GM18951 (cell line): ENCODE data around the gene PLEKHA8.

Experiments
- POLR2A ChIP-seq: IDR thresholded peaks from 4 replicates; pipeline ENCODE4 v1.6.1; 2011; ENCODE audit warnings: mild to moderate bottlenecking; ENCODE audit not compliant: insufficient read length, insufficient read depth; ENCODE audit errors: extremely low read depth
- in situ Hi-C: fragments of 300-500 bp; cut with MboI; formaldehyde crosslinking; loops from one replicate; pipeline ENCODE4 v1.12.0; 2022; ENCODE audit warnings: low sequenced_read_pairs, mixed read lengths, inconsistent platforms; ENCODE audit not compliant: unreplicated experiment

Gene PLEKHA8

DNA sequence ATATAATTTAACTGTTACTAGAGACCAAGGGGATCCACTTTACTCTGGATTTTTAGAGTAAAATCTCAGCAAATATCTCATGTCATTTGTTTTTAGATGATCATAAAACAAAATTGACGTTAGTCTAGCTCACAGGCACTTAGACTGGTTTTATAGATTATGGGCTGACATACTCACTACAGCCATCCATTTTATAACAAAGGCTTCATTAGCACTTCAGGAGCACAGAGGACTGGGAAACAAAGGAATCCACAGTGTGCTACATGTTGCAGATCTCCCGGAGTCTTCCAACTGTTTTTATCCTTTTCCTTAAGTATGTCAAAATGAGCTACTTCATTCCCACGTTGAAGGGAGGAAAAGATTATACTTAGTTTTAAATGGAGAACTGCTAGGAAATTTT lies 22.7 kb upstream of the PLEKHA8 start:
- TF ChIP-seq POLR2A = no peak
- in situ Hi-C loops = no loop called here

DNA sequence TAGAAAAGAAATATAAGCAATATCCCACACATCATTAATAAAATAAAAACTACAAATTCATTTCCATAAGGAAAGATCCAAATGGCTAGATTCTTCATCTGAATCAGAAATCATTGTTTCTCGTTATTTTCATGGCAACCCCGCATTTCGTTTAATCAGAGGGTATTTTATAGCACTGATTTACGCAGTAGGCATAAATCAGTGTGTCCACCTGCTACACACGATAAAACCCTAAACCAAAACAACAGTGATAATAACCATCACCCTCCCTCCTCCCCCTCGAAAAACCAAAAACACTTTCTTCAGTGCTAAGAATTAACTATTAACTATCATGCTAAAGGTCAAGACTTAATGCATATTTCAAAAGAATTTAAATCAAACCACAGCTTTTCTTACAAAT lies 18.2 kb upstream of the PLEKHA8 start:
- no peak for TF ChIP-seq POLR2A
- in situ Hi-C loops = no loop called here

DNA sequence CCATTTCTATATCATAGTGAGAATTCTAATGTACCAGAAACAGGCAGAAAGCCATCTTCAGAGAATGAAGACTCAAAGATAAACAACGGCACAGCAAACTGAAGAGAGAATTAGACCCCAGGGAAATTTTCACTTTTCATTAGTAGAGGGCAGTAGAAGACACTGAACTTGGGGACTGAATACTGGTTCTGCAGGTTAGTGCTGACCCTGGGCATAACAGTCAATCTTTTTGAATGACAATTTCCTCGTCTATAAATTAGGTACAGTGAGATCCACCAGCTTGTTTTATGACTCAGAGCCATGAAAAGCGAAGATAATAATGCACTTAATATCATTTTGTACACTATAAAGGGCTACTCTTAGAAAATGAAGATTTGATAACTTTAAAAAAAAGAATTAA lies 15.5 kb upstream of the PLEKHA8 start:
- TF ChIP-seq POLR2A = no peak
- in situ Hi-C loops = no loop called here

DNA sequence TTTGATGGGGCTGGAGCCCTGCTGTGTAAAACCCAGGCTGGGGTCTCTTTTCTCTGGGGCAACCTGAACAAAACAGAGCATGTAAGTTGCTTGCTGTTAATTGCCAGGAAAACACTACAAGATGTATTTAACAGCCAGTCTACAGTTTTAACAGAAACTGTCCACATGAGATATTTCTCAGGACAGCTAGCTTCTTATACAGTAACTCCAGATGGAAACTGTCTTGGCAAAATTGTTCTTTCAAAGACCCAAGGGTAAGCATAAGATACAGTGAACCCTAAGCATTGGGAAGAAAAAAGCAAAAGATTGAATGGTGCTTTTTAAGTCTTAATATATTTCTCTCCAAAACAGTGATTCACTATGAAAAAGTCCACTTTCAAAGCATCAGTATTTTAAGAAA lies 9.8 kb upstream of the PLEKHA8 start:
- no peak for TF ChIP-seq POLR2A
- in situ Hi-C loops = no loop called here

DNA sequence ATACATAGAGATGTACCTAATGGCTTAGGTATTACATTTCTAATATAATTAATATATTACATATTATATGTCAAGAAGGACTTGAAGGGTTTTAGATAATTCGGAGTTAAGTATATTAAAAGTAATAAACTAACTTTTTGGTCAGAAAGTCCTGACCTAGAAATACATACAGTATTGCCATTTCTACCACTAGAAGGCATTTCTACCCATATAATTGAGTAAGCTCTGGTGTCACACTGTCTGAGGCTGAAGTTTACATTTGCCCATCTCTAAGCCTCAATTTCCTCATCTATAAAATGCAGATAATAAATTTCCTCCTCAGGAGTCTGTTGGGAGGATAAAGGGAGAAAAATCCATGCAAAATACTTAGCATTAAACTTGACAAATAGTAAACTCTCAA lies 8.8 kb upstream of the PLEKHA8 start:
- no peak for TF ChIP-seq POLR2A
- in situ Hi-C loops = no loop called here

DNA sequence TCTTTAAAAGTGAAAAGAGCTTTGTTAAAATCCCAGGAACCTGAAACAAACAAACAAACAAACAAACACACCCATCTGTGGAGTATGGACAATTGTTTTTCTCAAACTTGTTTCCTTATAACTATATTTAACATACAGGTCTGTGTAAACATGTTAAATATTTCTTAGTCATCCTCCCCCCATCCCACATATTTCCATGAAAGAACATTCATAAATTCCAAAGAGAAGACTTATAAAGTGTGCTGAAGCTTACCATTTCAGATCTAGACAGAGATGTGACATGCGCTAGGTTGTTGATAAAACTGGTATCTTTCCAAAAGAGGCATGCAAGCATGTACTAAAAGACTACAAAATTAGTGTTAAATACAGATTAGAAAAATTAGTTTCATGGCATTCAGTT lies 8.3 kb upstream of the PLEKHA8 start:
- in situ Hi-C loops = no loop called here
- no peak for TF ChIP-seq POLR2A

DNA sequence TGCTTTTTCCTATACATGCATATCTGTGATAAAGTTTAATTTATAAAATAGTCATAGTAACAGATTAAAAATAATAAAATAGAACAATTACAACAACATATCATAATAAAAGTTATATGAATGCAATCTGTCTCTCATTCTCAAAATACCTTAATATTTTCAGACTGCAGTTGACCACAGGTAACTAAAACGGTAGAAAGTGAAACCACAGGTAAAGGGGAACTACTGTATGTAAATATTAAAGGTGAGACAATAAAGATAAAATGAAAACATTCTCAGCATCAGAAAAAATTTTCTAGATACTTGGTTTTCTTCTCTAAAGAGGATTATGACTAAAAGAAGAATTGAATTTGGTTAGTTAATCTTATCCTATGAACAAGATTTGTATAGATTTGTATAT lies 7.7 kb upstream of the PLEKHA8 start:
- TF ChIP-seq POLR2A = no peak
- in situ Hi-C loops = no loop called here

DNA sequence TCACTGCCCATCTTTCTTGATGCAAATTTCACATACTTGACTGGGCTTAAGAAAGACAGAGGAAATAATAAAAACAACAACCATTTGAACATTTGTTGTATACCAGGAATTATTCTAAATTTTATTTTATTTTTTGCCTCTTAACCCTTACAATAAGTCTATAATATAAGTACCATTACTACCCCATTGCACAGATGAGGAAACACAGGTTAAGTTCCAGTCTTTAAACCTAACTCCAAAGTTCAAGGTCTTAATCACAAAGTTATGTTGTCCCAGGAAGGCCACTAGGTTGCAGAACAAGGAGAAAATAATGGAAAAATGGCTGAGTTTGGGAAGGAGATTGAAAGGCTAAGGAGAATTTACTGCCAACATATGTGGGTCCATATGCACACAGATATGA lies 5.2 kb upstream of the PLEKHA8 start:
- no peak for TF ChIP-seq POLR2A
- in situ Hi-C loops = no loop called here

DNA sequence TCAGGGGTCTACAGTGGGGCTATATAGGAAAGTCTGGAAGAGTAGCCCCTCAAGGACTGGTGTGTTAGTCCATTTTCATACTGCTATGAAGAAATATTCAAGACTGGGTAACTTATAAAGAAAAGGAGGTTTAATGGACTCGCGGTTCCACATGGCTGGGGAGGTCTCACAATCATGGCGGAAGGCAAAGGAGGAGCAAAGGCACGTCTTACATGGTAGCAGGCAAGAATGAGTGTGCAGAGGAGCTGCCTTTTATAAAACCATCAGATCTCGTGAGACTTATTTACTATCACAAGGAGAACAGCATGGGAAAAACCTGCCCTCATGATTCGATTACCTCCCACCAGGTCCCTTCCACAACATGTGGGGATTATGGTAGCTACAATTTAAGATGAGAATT lies 4.7 kb upstream of the PLEKHA8 start:
- TF ChIP-seq POLR2A = no peak
- in situ Hi-C loops = no loop called here

DNA sequence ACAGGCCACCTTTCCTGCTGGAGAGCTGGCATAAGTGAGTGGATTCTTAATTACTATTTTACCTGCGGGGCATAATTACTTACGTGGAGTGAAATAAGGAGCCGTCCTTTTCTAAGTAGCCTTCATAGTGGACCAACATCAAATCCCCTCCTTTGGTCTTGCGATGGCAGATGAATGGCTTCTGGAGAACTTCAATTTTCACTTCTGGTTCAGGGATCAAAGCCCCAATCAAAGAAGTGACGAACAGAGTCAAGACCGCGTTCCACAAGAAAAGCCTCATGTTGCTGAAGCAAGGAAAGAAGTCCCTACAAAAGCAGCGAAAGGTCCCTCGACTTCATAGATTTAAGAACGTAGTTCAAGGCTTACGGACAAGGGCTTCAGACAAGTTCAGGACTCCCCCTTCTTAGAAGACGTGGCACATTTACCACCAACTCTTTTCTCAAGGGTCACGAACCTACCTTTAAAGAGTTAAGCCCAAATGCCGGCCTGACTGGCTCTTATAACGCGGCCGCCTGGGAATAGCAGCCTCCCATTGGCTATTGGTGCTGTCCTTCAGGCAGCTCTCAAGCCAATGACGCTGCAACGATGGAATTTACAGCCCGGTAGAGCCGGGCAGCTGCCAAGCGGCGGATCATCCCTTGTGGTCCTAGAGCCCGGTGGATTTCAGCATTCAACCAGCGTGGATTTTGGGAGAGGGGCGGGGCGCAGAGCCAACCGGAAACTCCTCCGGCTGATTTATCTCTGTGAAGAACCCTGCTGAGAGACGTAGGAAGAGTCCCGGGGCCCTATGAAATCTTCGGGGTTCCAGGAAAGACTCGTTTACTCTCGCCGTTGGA lies 1.8 kb upstream of the PLEKHA8 start, which contains the start of gene FKBP14:
FKBP14 (minus strand) TSS at position 474 of the 836 bp plus-strand sequence; CDS start at position 280, 194 bp downstream.
- in situ Hi-C loops = no loop called here
- peak; percentile 72 for TF ChIP-seq POLR2A

DNA sequence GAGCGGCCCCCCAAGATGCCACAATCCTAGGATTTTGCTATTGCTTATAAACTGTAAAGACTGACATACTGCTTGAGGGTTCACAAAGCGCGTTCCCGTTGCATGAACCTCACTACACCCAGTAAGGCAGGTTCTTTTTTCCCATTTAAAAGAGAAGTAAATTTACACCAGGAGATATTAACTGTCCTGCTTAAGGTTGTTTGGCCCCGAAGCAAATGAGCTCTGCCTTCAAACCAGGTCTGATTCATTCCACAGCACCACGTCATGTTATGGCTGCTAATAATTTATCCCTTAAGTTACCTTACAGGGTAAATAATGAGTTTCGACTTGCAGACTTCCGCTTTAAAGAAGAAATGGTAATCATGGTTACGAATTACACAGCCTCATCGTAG lies 1.2 kb upstream of the PLEKHA8 start:
- in situ Hi-C loops = no loop called here
- no peak for TF ChIP-seq POLR2A

DNA sequence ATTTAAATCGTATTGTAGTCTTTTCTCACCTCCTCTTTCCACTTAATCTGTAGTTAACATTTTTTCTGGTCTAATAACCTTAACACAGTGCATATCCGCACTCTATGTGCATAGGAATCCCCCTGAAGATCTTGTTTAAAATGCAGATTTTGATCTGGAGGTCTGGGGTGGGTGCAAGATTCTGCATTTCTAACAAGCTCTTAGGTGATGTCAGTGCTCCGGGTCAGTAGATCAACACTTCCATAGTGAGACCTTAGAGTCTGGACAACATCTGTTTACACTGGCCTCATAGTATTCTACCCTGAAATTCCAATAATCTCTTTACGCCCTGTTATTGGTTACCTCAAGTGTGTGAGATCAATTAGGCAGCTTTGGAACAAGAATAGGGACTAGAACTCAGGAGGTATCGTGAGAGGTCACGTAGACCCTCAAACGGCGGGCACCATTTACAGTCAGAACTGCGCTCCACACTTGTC lies 434 bp upstream of the PLEKHA8 start:
- TF ChIP-seq POLR2A = no peak
- in situ Hi-C loops = no loop called here

DNA sequence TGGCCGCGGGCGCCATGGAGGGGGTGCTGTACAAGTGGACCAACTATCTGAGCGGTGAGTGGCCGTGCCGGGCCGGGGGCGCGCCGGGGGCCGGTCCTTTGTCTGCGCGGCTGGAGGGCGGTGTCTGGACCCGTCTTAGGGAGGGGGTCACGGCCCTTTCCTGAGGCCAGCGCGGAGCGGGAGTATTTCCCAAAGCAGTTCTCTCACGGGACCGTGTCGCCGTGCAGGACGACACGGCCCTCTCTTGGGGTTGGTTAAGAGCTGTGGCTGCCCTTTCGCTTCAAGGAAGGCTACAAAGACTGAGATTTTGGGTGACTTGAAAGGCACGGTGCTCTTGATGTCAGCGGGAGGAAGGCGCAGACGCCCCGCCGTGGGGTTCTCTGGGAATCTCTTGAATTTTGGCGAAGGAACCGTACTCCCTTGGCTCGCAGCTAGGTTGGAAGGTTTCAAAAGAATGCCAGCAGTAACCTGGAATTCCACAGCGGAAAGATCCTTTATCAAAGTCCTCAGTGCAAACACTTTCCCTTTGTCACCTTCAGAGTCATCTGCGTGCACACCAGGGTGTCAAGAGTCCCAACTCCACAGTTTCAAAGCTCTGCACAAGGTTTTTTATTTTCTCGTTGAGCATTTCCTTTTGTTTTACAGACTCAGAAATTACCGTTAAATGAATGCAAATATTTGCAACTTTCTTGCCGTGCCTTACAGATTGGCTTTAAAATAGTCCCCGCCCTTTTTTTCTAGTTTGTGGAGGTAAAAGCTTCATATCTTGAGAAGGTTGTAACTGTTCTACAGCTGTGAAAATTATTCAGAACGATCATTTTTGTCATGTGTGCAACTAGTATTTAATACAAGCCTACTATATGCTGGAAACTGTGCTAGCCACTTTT lies 780 bp downstream of the PLEKHA8 start:
- no peak for TF ChIP-seq POLR2A
- in situ Hi-C loops = no loop called here
